ENCODE measurements around the gene TNFAIP3.

The TNFAIP3 gene

GRCh38 chr6:137866914-137867684 lies at the start of gene TNFAIP3:
TSS of gene TNFAIP3 (plus strand) at chr6:137867259. CDS start at chr6:137871228, 3,969 bp downstream.
- peak within 1 kb of the TSS; percentile 93 for H3K27ac Mint-ChIP-seq
- peak; percentile 90 for ATAC-seq
- peak within 1 kb of the TSS; percentile 88 for H3K4me3 Mint-ChIP-seq
- peaks cover 61% of the 10 kb centered on the region for H3K4me1 Mint-ChIP-seq
- peaks cover 62% of the 10 kb centered on the region for H3K36me3 Mint-ChIP-seq
- H3K9me3 Mint-ChIP-seq = no peaks in the 10 kb centered on the region
- no peaks in the 10 kb centered on the region for H3K27me3 Mint-ChIP-seq

GRCh38 chr6:137818440-137818839 lies 48.6 kb upstream of the TNFAIP3 start:
- H3K4me1 Mint-ChIP-seq = peaks cover 47% of the 10 kb centered on the region
- no peak overlapping the region for H3K4me3 Mint-ChIP-seq

GRCh38 chr6:137819740-137820139 lies 47.3 kb upstream of the TNFAIP3 start:
- H3K4me1 Mint-ChIP-seq = peaks cover 58% of the 10 kb centered on the region
- peak; percentile 73 for ATAC-seq
- H3K27ac Mint-ChIP-seq = peak overlapping the region; percentile 64
- no peaks in the 10 kb centered on the region for H3K27me3 Mint-ChIP-seq
- H3K36me3 Mint-ChIP-seq = no peaks in the 10 kb centered on the region
- H3K4me3 Mint-ChIP-seq = no peak overlapping the region
- no peaks in the 10 kb centered on the region for H3K9me3 Mint-ChIP-seq

More at GRCh38 chr6:137818440-137818839, 48.6 kb upstream of the TNFAIP3 start:
- no peaks in the 10 kb centered on the region for H3K27me3 Mint-ChIP-seq
- H3K36me3 Mint-ChIP-seq = no peaks in the 10 kb centered on the region
- no peak for ATAC-seq
- no peaks in the 10 kb centered on the region for H3K9me3 Mint-ChIP-seq
- peak overlapping the region; percentile 51 for H3K27ac Mint-ChIP-seq

- no peaks in the 10 kb centered on the region for H3K36me3 Mint-ChIP-seq
- H3K27me3 Mint-ChIP-seq = no peaks in the 10 kb centered on the region
- H3K9me3 Mint-ChIP-seq = no peaks in the 10 kb centered on the region
- no peak overlapping the region for H3K4me3 Mint-ChIP-seq
- H3K27ac Mint-ChIP-seq = peak overlapping the region; percentile 64
- no peak for ATAC-seq
- H3K4me1 Mint-ChIP-seq = peaks cover 58% of the 10 kb centered on the region
Observed at GRCh38 chr6:137820425-137820824, 46.6 kb upstream of the TNFAIP3 start.

- no peak overlapping the region for H3K27ac Mint-ChIP-seq
Observed at GRCh38 chr6:137820952-137821351, 46.1 kb upstream of the TNFAIP3 start.

GRCh38 chr6:137821491-137821890 lies 45.6 kb upstream of the TNFAIP3 start:
- H3K4me3 Mint-ChIP-seq = no peak overlapping the region
- no peaks in the 10 kb centered on the region for H3K27me3 Mint-ChIP-seq
- no peaks in the 10 kb centered on the region for H3K36me3 Mint-ChIP-seq
- ATAC-seq = no peak
- H3K27ac Mint-ChIP-seq = no peak overlapping the region
- H3K9me3 Mint-ChIP-seq = no peaks in the 10 kb centered on the region
- peaks cover 48% of the 10 kb centered on the region for H3K4me1 Mint-ChIP-seq

More at GRCh38 chr6:137820952-137821351, 46.1 kb upstream of the TNFAIP3 start:
- no peaks in the 10 kb centered on the region for H3K36me3 Mint-ChIP-seq
- H3K4me1 Mint-ChIP-seq = peaks cover 54% of the 10 kb centered on the region
- H3K27me3 Mint-ChIP-seq = no peaks in the 10 kb centered on the region
- no peaks in the 10 kb centered on the region for H3K9me3 Mint-ChIP-seq
- no peak for ATAC-seq
- no peak overlapping the region for H3K4me3 Mint-ChIP-seq

- H3K27ac Mint-ChIP-seq = peak overlapping the region; percentile 66
- ATAC-seq = no peak
- H3K9me3 Mint-ChIP-seq = no peaks in the 10 kb centered on the region
- no peaks in the 10 kb centered on the region for H3K36me3 Mint-ChIP-seq
- no peak overlapping the region for H3K4me3 Mint-ChIP-seq
- peaks cover 48% of the 10 kb centered on the region for H3K4me1 Mint-ChIP-seq
- no peaks in the 10 kb centered on the region for H3K27me3 Mint-ChIP-seq
Observed at GRCh38 chr6:137823826-137824555, 43.1 kb upstream of the TNFAIP3 start.

- Mint-ChIP-seq H3K4me1 (peaks cover 51% of the 10 kb centered on the region), H3K36me3 (no peaks in the 10 kb centered on the region), H3K4me3 (no peak overlapping the region), H3K9me3 (no peaks in the 10 kb centered on the region), H3K27me3 (no peaks in the 10 kb centered on the region), H3K27ac (peak overlapping the region; percentile 66)
- ATAC-seq = no peak
Observed at GRCh38 chr6:137824556-137824879, 42.5 kb upstream of the TNFAIP3 start.

- peaks cover 51% of the 10 kb centered on the region for H3K4me1 Mint-ChIP-seq
- H3K9me3 Mint-ChIP-seq = no peaks in the 10 kb centered on the region
- H3K36me3 Mint-ChIP-seq = no peaks in the 10 kb centered on the region
- H3K4me3 Mint-ChIP-seq = no peak overlapping the region
- peak overlapping the region; percentile 66 for H3K27ac Mint-ChIP-seq
- ATAC-seq = no peak
- H3K27me3 Mint-ChIP-seq = no peaks in the 10 kb centered on the region
Observed at GRCh38 chr6:137824896-137825295, 42.2 kb upstream of the TNFAIP3 start.

GRCh38 chr6:137827411-137827940 lies 39.6 kb upstream of the TNFAIP3 start:
- Mint-ChIP-seq H3K9me3 (no peaks in the 10 kb centered on the region), H3K4me1 (peaks cover 62% of the 10 kb centered on the region), H3K36me3 (no peaks in the 10 kb centered on the region), H3K27ac (peak overlapping the region; percentile 96), H3K27me3 (no peaks in the 10 kb centered on the region), H3K4me3 (no peak overlapping the region)
- ATAC-seq = no peak

GRCh38 chr6:137827977-137828810 lies 38.9 kb upstream of the TNFAIP3 start:
- Mint-ChIP-seq H3K4me3 (peak overlapping the region; percentile 59), H3K36me3 (no peaks in the 10 kb centered on the region), H3K9me3 (no peaks in the 10 kb centered on the region), H3K27ac (peak overlapping the region; percentile 96), H3K4me1 (peaks cover 64% of the 10 kb centered on the region), H3K27me3 (no peaks in the 10 kb centered on the region)
- ATAC-seq = peak; percentile 86

GRCh38 chr6:137829641-137830083 lies 37.4 kb upstream of the TNFAIP3 start:
- peaks cover 53% of the 10 kb centered on the region for H3K4me1 Mint-ChIP-seq
- peak overlapping the region; percentile 96 for H3K27ac Mint-ChIP-seq
- H3K9me3 Mint-ChIP-seq = peaks cover 4% of the 10 kb centered on the region
- no peak overlapping the region for H3K4me3 Mint-ChIP-seq
- ATAC-seq = no peak
- no peaks in the 10 kb centered on the region for H3K36me3 Mint-ChIP-seq
- no peaks in the 10 kb centered on the region for H3K27me3 Mint-ChIP-seq

- Mint-ChIP-seq H3K36me3 (no peaks in the 10 kb centered on the region), H3K4me1 (peaks cover 53% of the 10 kb centered on the region), H3K9me3 (peaks cover 7% of the 10 kb centered on the region), H3K27me3 (no peaks in the 10 kb centered on the region), H3K27ac (peak overlapping the region; percentile 96), H3K4me3 (peak overlapping the region; percentile 6)
- ATAC-seq = peak; percentile 77
Observed at GRCh38 chr6:137830511-137830911, 36.5 kb upstream of the TNFAIP3 start.

GRCh38 chr6:137832110-137832509 lies 34.9 kb upstream of the TNFAIP3 start:
- ATAC-seq = no peak
- no peak overlapping the region for H3K4me3 Mint-ChIP-seq
- H3K9me3 Mint-ChIP-seq = peaks cover 7% of the 10 kb centered on the region
- H3K4me1 Mint-ChIP-seq = peaks cover 51% of the 10 kb centered on the region
- H3K27me3 Mint-ChIP-seq = no peaks in the 10 kb centered on the region
- H3K36me3 Mint-ChIP-seq = no peaks in the 10 kb centered on the region
- H3K27ac Mint-ChIP-seq = peak overlapping the region; percentile 96

- Mint-ChIP-seq H3K4me3 (no peak overlapping the region), H3K9me3 (peaks cover 7% of the 10 kb centered on the region), H3K4me1 (peaks cover 27% of the 10 kb centered on the region), H3K27ac (no peak overlapping the region), H3K27me3 (no peaks in the 10 kb centered on the region), H3K36me3 (no peaks in the 10 kb centered on the region)
- ATAC-seq = no peak
Observed at GRCh38 chr6:137834508-137834907, 32.6 kb upstream of the TNFAIP3 start.

All from stimulated activated memory B cell treated with anti-CD40 and anti-IgM and Interleukin-4, amounts not matched to agents 10 μg/mL and 1 μg/mL and 100 μg/mL, for 72 hours (primary cell).